ENCODE results near the gene PIGO. TPM values are rescaled to one million over a fixed set of nuclear protein-coding genes. Genes with fewer than 3 reads are reported as not detected.

Gene PIGO
- total and polyA plus RNA-seq, 2 experiments from 2014 or later, result 11.2 to 18.9 TPM

DNA sequence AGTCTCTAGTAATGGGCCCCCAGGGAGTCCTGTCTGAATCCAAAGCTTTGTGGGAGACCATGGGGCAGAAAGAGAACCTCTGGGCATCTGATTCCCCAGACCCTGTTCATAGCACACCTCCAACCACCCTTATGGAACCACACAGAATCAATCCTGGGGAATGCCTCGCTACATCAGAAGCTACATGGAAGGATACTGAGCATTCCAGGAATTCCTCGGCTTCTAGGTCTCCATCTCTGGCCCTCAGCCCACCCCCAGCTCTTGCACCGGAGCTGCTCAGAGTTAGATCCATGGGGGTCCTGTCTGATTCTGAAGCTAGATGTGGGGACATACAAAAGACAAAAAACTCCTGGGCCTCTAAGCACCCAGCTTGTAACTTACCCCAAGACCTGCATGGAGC, 52.3 kb downstream of the PIGO start:
- no peaks in the 10 kb centered on the region for H3K79me2 ChIP-seq (replicated peaks; ENCODE audit: insufficient read depth)
- Mint-ChIP-seq H3K27ac (no peak overlapping the region), H3K4me1 (peaks cover 18% of the 10 kb centered on the region), H3K27me3 (ENCODE audit: insufficient read depth, low read depth, poor library complexity) (peaks cover 10% of the 10 kb centered on the region), H3K9me3 (no peaks in the 10 kb centered on the region; the same call in 1 of the 3 replicates), H3K36me3 (ENCODE audit: low read depth) (peaks cover 52% of the 10 kb centered on the region), H3K4me3 (no peak overlapping the region)
- H3K27ac ChIP-seq (ENCODE audit: low read depth), result no peak overlapping the region
- ATAC-seq, result peak; percentile 81
- H3K4me3 ChIP-seq, result no peak overlapping the region
- H3K4me2 ChIP-seq, result 0 out of 2 replicates have a peak overlapping the region, but pooled peaks have one; percentile 1
- TF ChIP-seq CREB1 (CRISPR knock-in tag; IDR thresholded peaks at IDR 0.05; ENCODE audit: low read depth) (no peak), STAT1 (IDR thresholded peaks at IDR 0.05; ENCODE audit: unreplicated experiment) (no peak), ZNF114 (CRISPR knock-in tag; IDR thresholded peaks at IDR 0.05) (no peak), ZNF331 (CRISPR knock-in tag; IDR thresholded peaks at IDR 0.05; ENCODE audit: low read depth) (no peak), EZH2 (IDR thresholded peaks at IDR 0.05; ENCODE audit: low read depth, unreplicated experiment) (no peak), JUNB (IDR thresholded peaks at IDR 0.05; ENCODE audit: unreplicated experiment) (no peak), NANOG (IDR thresholded peaks at IDR 0.05; ENCODE audit: borderline replicate concordance) (no peak), EZH2phosphoT487 (IDR thresholded peaks at IDR 0.05; ENCODE audit: unreplicated experiment) (no peak), POLR2AphosphoS5 (IDR thresholded peaks at IDR 0.05; ENCODE audit: low read depth) (no peak)
- TF ChIP-seq, protein P1, sequence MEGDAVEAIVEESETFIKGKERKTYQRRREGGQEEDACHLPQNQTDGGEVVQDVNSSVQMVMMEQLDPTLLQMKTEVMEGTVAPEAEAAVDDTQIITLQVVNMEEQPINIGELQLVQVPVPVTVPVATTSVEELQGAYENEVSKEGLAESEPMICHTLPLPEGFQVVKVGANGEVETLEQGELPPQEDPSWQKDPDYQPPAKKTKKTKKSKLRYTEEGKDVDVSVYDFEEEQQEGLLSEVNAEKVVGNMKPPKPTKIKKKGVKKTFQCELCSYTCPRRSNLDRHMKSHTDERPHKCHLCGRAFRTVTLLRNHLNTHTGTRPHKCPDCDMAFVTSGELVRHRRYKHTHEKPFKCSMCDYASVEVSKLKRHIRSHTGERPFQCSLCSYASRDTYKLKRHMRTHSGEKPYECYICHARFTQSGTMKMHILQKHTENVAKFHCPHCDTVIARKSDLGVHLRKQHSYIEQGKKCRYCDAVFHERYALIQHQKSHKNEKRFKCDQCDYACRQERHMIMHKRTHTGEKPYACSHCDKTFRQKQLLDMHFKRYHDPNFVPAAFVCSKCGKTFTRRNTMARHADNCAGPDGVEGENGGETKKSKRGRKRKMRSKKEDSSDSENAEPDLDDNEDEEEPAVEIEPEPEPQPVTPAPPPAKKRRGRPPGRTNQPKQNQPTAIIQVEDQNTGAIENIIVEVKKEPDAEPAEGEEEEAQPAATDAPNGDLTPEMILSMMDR (conservative IDR thresholded peaks at IDR 0.05; ENCODE audit: low read depth in 2 of 2), result no peak
- TF ChIP-seq, protein P2, sequence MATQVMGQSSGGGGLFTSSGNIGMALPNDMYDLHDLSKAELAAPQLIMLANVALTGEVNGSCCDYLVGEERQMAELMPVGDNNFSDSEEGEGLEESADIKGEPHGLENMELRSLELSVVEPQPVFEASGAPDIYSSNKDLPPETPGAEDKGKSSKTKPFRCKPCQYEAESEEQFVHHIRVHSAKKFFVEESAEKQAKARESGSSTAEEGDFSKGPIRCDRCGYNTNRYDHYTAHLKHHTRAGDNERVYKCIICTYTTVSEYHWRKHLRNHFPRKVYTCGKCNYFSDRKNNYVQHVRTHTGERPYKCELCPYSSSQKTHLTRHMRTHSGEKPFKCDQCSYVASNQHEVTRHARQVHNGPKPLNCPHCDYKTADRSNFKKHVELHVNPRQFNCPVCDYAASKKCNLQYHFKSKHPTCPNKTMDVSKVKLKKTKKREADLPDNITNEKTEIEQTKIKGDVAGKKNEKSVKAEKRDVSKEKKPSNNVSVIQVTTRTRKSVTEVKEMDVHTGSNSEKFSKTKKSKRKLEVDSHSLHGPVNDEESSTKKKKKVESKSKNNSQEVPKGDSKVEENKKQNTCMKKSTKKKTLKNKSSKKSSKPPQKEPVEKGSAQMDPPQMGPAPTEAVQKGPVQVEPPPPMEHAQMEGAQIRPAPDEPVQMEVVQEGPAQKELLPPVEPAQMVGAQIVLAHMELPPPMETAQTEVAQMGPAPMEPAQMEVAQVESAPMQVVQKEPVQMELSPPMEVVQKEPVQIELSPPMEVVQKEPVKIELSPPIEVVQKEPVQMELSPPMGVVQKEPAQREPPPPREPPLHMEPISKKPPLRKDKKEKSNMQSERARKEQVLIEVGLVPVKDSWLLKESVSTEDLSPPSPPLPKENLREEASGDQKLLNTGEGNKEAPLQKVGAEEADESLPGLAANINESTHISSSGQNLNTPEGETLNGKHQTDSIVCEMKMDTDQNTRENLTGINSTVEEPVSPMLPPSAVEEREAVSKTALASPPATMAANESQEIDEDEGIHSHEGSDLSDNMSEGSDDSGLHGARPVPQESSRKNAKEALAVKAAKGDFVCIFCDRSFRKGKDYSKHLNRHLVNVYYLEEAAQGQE (IDR thresholded peaks at IDR 0.05; ENCODE audit: unreplicated experiment), result no peak
- TF ChIP-seq, protein P3, sequence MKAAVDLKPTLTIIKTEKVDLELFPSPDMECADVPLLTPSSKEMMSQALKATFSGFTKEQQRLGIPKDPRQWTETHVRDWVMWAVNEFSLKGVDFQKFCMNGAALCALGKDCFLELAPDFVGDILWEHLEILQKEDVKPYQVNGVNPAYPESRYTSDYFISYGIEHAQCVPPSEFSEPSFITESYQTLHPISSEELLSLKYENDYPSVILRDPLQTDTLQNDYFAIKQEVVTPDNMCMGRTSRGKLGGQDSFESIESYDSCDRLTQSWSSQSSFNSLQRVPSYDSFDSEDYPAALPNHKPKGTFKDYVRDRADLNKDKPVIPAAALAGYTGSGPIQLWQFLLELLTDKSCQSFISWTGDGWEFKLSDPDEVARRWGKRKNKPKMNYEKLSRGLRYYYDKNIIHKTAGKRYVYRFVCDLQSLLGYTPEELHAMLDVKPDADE (IDR thresholded peaks at IDR 0.05), result no peak
- TF ChIP-seq, protein P4, sequence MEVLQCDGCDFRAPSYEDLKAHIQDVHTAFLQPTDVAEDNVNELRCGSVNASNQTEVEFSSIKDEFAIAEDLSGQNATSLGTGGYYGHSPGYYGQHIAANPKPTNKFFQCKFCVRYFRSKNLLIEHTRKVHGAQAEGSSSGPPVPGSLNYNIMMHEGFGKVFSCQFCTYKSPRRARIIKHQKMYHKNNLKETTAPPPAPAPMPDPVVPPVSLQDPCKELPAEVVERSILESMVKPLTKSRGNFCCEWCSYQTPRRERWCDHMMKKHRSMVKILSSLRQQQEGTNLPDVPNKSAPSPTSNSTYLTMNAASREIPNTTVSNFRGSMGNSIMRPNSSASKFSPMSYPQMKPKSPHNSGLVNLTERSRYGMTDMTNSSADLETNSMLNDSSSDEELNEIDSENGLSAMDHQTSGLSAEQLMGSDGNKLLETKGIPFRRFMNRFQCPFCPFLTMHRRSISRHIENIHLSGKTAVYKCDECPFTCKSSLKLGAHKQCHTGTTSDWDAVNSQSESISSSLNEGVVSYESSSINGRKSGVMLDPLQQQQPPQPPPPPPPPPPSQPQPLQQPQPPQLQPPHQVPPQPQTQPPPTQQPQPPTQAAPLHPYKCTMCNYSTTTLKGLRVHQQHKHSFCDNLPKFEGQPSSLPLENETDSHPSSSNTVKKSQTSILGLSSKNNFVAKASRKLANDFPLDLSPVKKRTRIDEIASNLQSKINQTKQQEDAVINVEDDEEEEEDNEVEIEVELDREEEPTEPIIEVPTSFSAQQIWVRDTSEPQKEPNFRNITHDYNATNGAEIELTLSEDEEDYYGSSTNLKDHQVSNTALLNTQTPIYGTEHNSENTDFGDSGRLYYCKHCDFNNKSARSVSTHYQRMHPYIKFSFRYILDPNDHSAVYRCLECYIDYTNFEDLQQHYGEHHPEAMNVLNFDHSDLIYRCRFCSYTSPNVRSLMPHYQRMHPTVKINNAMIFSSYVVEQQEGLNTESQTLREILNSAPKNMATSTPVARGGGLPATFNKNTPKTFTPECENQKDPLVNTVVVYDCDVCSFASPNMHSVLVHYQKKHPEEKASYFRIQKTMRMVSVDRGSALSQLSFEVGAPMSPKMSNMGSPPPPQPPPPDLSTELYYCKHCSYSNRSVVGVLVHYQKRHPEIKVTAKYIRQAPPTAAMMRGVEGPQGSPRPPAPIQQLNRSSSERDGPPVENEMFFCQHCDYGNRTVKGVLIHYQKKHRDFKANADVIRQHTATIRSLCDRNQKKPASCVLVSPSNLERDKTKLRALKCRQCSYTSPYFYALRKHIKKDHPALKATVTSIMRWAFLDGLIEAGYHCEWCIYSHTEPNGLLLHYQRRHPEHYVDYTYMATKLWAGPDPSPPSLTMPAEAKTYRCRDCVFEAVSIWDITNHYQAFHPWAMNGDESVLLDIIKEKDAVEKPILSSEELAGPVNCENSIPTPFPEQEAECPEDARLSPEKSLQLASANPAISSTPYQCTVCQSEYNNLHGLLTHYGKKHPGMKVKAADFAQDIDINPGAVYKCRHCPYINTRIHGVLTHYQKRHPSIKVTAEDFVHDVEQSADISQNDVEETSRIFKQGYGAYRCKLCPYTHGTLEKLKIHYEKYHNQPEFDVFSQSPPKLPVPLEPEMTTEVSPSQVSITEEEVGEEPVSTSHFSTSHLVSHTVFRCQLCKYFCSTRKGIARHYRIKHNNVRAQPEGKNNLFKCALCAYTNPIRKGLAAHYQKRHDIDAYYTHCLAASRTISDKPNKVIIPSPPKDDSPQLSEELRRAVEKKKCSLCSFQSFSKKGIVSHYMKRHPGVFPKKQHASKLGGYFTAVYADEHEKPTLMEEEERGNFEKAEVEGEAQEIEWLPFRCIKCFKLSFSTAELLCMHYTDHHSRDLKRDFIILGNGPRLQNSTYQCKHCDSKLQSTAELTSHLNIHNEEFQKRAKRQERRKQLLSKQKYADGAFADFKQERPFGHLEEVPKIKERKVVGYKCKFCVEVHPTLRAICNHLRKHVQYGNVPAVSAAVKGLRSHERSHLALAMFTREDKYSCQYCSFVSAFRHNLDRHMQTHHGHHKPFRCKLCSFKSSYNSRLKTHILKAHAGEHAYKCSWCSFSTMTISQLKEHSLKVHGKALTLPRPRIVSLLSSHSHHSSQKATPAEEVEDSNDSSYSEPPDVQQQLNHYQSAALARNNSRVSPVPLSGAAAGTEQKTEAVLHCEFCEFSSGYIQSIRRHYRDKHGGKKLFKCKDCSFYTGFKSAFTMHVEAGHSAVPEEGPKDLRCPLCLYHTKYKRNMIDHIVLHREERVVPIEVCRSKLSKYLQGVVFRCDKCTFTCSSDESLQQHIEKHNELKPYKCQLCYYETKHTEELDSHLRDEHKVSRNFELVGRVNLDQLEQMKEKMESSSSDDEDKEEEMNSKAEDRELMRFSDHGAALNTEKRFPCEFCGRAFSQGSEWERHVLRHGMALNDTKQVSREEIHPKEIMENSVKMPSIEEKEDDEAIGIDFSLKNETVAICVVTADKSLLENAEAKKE (CRISPR knock-in tag; IDR thresholded peaks at IDR 0.05), result no peak; the same call in 1 of the 2 replicates
- H2AFZ ChIP-seq, result no peak overlapping the region
- H3F3A ChIP-seq (replicated peaks; ENCODE audit: low read depth), result no peaks in the 10 kb centered on the region
- H3K4me1 ChIP-seq (ENCODE audit: insufficient read depth), result peaks cover 6% of the 10 kb centered on the region; the same call in 1 of the 2 replicates
- no peaks in the 10 kb centered on the region for H4K20me1 ChIP-seq (replicated peaks; ENCODE audit: insufficient read depth)
- no peaks in the 10 kb centered on the region for H3K36me3 ChIP-seq (ENCODE audit: insufficient read depth)
- H3K9me2 ChIP-seq (ENCODE audit: insufficient read depth), result peaks cover 8% of the 10 kb centered on the region; the same call in 1 of the 2 replicates
- peak; percentile 64 for DNase-seq (ENCODE audit: low spot score)
- no peaks in the 10 kb centered on the region for H3K27me3 ChIP-seq (ENCODE audit: insufficient read depth)

All from GM23338 (cell line).